Anterior cingulate cortex (tissue), 58 donors: ENCODE measurements around the gene GRIK5.
A peak's percentile ranks its signal among the peaks of the same experiment; 100 is the strongest.

Experiments
- DNase-seq, 58 donors: peaks; one replicate each; lab custom pipeline; 2025; lab: John Stamatoyannopoulos, UW

Gene GRIK5

DNA sequence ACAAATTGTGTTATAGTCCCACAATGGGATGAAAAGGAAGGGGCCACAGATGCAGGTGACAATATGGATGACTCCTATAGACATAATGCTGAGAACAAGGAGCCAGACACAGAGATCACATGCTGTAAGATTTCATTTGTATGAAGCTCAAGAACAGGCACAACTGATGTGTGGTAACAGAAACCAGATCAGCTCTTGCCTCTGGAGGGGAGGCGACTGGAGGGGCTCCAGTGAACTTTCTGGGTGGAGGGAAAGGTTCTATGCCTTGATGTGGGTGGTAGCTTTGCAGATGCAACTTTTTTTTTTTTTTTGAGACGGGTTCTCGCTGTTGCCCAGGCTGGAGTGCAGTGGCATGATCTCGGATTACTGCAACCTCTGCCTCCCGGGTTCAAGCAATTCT is 104.9 kb downstream of the GRIK5 start:
- DNase-seq = no peak

DNA sequence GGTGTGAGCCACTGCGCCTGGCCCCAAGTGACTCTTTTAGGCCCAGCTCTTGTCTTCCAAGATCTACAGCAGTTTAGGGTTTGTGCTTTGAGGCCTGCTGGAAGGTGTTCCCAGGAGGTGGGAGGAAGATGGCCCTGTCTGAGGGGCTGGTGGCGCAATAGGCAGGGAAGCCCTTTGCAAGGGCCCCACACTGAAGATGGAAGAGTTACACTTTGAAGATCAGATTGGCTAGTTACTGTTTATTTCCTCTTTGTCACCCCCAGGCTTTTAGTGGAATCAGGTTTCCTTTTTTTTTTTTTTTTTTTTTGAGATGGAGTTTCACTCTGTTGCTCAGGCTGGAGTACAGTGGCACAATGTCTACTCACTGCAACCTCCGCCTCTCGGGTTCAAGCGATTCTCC is 109.0 kb downstream of the GRIK5 start:
- DNase-seq = no peak

DNA sequence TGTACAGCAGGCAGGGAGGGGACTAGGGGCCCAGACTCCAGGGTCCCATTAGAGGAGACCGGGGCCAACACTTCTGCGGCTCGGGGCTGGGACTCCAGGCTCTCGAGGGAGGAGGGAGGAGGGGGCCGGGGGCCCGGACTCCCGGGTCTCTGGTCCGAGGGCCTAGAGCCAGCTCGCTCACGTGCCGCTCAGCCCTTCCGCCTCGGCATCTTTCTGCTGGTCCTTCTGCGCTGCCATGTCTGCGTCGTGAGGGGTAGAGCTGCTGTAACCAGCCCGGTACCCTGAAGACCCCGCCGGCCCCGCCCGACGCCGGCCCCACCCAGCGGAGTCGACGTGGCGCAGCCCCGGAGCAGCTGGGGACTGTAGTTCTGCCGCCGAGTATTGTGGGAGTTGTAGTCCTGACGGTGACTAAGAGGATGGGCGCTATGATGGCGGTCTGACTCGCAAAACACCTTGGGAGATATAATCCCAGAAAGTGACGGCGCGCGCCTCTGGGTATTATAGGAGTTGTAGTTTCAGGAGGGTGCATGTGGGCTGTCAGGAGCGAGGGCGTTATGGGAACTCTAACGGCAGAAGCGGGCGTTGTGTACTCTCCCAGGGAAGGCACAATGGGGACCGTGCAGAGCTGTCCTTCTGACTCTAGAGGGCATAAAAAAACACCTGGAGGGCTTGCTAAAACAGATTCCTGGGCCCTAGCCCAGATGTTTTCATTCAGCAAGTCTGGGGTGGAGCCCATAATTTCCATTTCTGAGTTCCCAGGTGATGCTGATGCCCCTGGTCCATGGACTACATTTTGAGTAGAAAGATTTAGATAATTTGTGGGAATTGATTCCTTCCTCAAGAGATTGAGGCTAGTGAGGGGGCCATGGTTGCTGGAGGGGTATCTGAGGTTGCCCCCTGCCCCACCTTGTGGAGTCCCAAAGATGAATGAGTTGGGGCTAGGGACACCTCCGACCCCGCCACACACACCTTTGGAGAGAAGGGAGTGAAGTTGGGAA is 110.7 kb downstream of the GRIK5 start, which contains the start of gene RABAC1:
Gene RABAC1, minus strand, starts transcription at position 266 of the 998 bp plus-strand sequence. Its CDS starts 29 bp downstream, at position 237.
- peak; percentile 49 to 95 (median 85) for DNase-seq

DNA sequence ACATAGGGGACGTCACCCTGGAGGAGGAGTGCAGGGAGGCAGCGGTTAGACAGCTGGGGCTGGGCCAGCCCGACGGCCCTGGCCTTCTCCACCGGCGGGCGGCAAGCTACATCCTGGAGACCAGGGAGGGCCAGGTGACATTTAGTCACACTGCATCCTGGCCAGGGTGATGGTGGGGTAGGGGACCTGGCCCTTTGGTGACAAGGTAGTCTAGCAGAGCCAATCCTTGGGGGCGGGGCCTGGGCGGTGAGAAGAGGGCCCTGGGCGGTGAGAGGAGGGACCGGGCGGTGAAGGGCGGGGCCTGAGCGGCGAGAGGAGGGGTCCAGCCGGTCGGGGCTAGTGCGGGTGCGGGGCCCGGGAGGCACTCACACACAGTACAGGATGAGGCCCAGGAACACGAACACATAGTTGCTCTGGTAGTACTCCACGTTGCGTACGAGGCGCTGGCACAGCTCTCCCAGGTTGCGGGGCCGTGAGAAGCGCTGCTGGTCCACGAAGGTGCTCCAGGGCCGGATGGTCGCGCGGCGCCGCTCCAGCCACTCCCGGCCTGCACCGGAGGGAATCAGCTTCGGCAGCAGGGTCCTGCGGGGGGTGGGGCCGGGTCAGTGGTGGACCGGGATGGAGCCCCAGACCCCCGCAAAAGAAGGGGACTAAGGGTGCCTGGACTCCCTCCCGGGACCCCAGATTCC is 111.5 kb downstream of the GRIK5 start:
- DNase-seq = peak in 52 of 58 donors; percentile 1 to 68 (median 29)

DNA sequence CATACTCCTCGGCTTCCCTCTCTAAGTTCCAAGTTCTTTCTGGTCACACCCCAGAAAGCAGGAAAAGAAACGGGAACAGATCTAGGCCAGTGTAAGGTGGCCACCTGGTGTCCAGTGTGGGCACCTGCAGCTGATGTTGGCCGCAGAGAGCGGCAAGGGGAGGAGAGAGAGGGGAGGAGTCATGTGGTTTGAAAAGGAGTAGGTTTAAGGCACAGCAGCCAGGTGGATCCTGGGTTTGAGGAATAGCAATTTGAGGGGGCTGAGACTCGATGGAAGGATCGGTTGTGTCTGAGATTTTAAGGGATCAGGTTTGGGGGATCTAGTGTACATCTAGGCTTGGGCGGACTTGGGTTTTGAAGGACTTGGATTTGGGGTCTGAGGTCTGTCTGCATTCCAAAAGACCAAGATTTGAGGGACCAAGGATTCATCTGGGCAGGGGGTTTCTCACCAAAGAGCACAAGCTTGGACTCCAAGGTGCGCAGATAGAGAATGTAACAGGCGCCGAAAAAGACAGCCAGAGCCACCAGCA is 112.1 kb downstream of the GRIK5 start:
- peak in 45 of 58 donors; percentile 2 to 80 (median 23) for DNase-seq

DNA sequence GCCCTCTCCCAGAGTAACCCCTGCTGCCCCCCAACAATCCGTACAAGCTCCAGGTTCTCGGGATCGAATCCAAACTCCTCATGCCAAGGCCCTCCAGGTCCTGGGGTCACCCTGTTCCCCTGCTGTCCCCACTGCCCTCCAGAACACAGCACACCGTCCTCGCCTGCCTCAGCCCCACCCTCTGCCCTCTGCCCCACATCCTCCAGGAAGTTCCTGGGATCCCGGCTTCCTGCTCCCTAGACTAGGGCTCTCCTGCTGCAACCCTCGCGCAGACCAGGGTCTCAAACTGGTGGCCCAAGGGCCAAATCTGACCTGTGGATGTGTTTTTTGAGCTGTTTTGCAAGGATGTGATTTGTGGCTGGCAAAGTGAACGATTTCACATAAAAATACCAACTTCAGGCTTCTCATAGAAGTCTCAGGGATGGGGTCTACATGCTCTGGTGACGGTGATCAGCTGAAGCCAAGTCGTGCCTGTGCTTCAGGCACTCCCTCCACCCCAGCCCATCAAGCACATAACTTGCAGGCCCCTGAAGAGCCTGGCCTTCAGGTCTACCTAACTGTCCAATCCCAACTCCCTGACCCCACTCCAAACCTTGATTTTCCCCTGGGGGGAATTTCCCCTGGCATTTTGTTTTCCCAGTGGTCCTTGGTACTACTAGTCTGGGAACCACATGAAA is 112.7 kb downstream of the GRIK5 start:
- no peak for DNase-seq

- DNase-seq = no peak
Observed at GRCh38 chr19:41956621-41957020, 113.4 kb downstream of the GRIK5 start.

DNA sequence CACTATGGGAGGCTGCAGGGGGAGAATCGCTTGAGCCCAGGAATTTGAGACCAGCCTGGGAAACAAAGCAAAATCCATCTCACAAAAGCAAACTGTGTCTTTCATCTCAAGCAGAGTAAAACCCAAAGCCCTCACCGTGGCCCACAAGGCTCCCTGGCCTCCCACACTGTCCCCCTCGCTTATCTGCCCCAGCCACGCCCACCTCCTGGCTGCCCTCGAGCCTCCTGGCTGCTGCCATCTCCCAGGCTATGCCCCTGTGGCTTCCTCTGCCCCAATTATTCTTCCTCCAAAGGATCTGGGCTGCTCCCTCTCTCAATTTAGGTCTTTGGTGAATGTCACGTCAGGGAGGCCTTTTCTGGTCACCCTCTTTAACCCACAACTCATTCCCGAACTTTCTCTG is 114.5 kb downstream of the GRIK5 start:
- DNase-seq = no peak

DNA sequence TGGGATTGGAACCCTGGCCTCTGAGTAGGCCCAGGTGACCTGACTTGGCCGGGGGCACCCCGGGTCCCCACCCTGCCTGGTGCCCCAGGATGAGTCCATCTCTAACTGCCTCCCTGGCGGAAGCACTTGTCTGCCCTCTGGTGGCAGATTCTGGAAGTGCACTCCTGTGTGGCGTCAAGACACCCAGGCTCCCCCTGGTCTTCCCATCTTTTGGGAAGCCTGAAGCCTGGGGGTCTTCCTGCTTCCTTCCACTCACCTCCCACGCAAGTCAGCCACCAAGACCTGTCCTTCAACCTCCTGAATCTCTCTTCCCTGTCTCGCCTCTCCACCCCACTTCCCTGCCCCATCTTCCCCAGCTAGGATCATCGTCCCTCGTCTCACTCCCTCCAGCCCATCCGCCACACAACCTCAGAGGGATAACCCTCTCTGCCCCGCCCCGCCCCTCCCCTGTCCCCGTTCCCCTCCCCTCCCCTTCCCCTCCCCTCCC is 118.3 kb downstream of the GRIK5 start:
- DNase-seq = peak in 53 of 58 donors; percentile 1 to 85 (median 50)
